SK-N-SH treated with all-trans-retinoic acid at 6 μM for 48 hours (cell line): Measurements from ENCODE around the gene TXNDC11.

Experiments
- ATAC-seq: fragments of 200-7000 bp; cut with Tn5 transposase; 3 replicates; pipeline ENCODE4 v1.9.1; 2020; ENCODE audit warnings: mild to moderate bottlenecking, moderate library complexity
- ARNTL ChIP-seq: fragments of 450-650 bp; formaldehyde crosslinking; IDR thresholded peaks from 2 replicates; pipeline ENCODE4 v1.5.0; 2020; ENCODE audit warnings: low read depth, mild to moderate bottlenecking, moderate library complexity, borderline replicate concordance
- BACH2 ChIP-seq: fragments of 250-450 bp; sonication (Bioruptor Pico); IDR thresholded peaks from 2 replicates; pipeline ENCODE4 v1.9.0; 2021; ENCODE audit warnings: mild to moderate bottlenecking, borderline replicate concordance
- CREB5 ChIP-seq: fragments of 250-450 bp; sonication (Bioruptor Pico); IDR thresholded peaks from 2 replicates; pipeline ENCODE4 v1.5.1; 2020; ENCODE audit warnings: low read depth, mild to moderate bottlenecking, moderate library complexity
- CSDC2 ChIP-seq: fragments of 250-450 bp; sonication (Bioruptor Pico); IDR thresholded peaks from 2 replicates; pipeline ENCODE4 v1.5.0; 2020; ENCODE audit warnings: mild to moderate bottlenecking, moderate library complexity
- CSRNP3 ChIP-seq: fragments of 250-450 bp; sonication (Bioruptor Pico); IDR thresholded peaks from 2 replicates; pipeline ENCODE4 v1.5.1; 2021; ENCODE audit warnings: mild to moderate bottlenecking, moderate library complexity
- ESRRG ChIP-seq: fragments of 250-450 bp; sonication (Bioruptor Pico); IDR thresholded peaks from 2 replicates; pipeline ENCODE4 v1.6.1; 2021; ENCODE audit warnings: mild to moderate bottlenecking
- GLIS3 ChIP-seq: fragments of 250-450 bp; sonication (Bioruptor Pico); IDR thresholded peaks from 2 replicates; pipeline ENCODE4 v1.5.0; 2020; ENCODE audit warnings: mild to moderate bottlenecking, moderate library complexity
- ISL1 ChIP-seq: fragments of 250-450 bp; sonication (Bioruptor Pico); IDR thresholded peaks from 2 replicates; pipeline ENCODE4 v2.1.2; 2022; ENCODE audit warnings: mild to moderate bottlenecking, moderate library complexity
- OSR1 ChIP-seq: fragments of 250-450 bp; sonication (Bioruptor Pico); IDR thresholded peaks from 2 replicates; pipeline ENCODE4 v1.8.0; 2022; ENCODE audit warnings: moderate library complexity, mild to moderate bottlenecking, inconsistent platforms
- PATZ1 ChIP-seq: fragments of 250-450 bp; sonication (Bioruptor Pico); IDR thresholded peaks from 2 replicates; pipeline ENCODE4 v1.8.0; 2020; ENCODE audit warnings: mild to moderate bottlenecking, moderate library complexity, borderline replicate concordance
- POU6F1 ChIP-seq: fragments of 250-450 bp; sonication (Bioruptor Pico); IDR thresholded peaks from 2 replicates; pipeline ENCODE4 v1.8.0; 2021; ENCODE audit warnings: low read depth, mild to moderate bottlenecking, moderate library complexity, borderline replicate concordance
- PPARA ChIP-seq: fragments of 250-450 bp; sonication (Bioruptor Pico); IDR thresholded peaks from 2 replicates; pipeline ENCODE4 v1.5.0; 2020; ENCODE audit warnings: mild to moderate bottlenecking, borderline replicate concordance
- RARB ChIP-seq: fragments of 250-450 bp; sonication (Bioruptor Pico); IDR thresholded peaks from 2 replicates; pipeline ENCODE4 v1.8.0; 2021; ENCODE audit warnings: mild to moderate bottlenecking, moderate library complexity
- SNAI2 ChIP-seq: fragments of 250-450 bp; sonication (Bioruptor Pico); IDR thresholded peaks from 2 replicates; pipeline ENCODE4 v1.5.0; 2020; ENCODE audit warnings: mild to moderate bottlenecking, moderate library complexity
- TOX ChIP-seq: fragments of 250-450 bp; sonication (Bioruptor Pico); IDR thresholded peaks from 2 replicates; pipeline ENCODE4 v1.8.0; 2021; ENCODE audit warnings: mild to moderate bottlenecking, moderate library complexity, borderline replicate concordance
- ZC3H10 ChIP-seq: fragments of 250-450 bp; sonication (Bioruptor Pico); IDR thresholded peaks from 2 replicates; pipeline ENCODE4 v1.5.1; 2021; ENCODE audit warnings: mild to moderate bottlenecking, moderate library complexity
- ZFP3 ChIP-seq: fragments of 250-450 bp; sonication (Bioruptor Pico); IDR thresholded peaks from 2 replicates; pipeline ENCODE4 v1.5.0; 2020; ENCODE audit warnings: mild to moderate bottlenecking, moderate library complexity
- ZFP30 ChIP-seq: fragments of 450-650 bp; formaldehyde crosslinking; IDR thresholded peaks from 2 replicates; pipeline ENCODE4 v1.5.0; 2022; ENCODE audit warnings: mild to moderate bottlenecking, moderate library complexity
- ZNF565 ChIP-seq: fragments of 450-650 bp; formaldehyde crosslinking; conservative IDR thresholded peaks from 2 replicates; pipeline ENCODE4 v1.5.0; 2020; ENCODE audit warnings: low read depth, mild to moderate bottlenecking, moderate library complexity
- ZNF70 ChIP-seq: fragments of 450-650 bp; formaldehyde crosslinking; IDR thresholded peaks from 2 replicates; pipeline ENCODE4 v1.5.0; 2020; ENCODE audit warnings: mild to moderate bottlenecking, moderate library complexity
- ZNF8 ChIP-seq: fragments of 450-650 bp; formaldehyde crosslinking; IDR thresholded peaks from 2 replicates; pipeline ENCODE4 v1.5.0; 2020; ENCODE audit warnings: mild to moderate bottlenecking, moderate library complexity

The TXNDC11 gene

GRCh38 chr16:11687601-11688519 is 54.8 kb downstream of the TXNDC11 start:
- TF ChIP-seq CSDC2 (CRISPR knock-in tag) = no peak
- TF ChIP-seq ZNF8 (CRISPR knock-in tag) = no peak
- no peak for TF ChIP-seq ZNF565 (CRISPR knock-in tag)
- no peak for TF ChIP-seq POU6F1 (CRISPR knock-in tag)
- no peak for TF ChIP-seq ARNTL (CRISPR knock-in tag)
- TF ChIP-seq PPARA (CRISPR knock-in tag) = no peak
- no peak for TF ChIP-seq GLIS3 (CRISPR knock-in tag)
- TF ChIP-seq ZNF70 = no peak
- TF ChIP-seq CREB5 (CRISPR knock-in tag) = no peak
- no peak for TF ChIP-seq TOX (CRISPR knock-in tag)
- no peak for TF ChIP-seq ISL1 (CRISPR knock-in tag)
- TF ChIP-seq RARB (CRISPR knock-in tag) = no peak
- no peak for TF ChIP-seq CSRNP3 (CRISPR knock-in tag)
- no peak for TF ChIP-seq BACH2 (CRISPR knock-in tag)
- TF ChIP-seq ZFP30 = no peak
- no peak for TF ChIP-seq OSR1 (CRISPR knock-in tag)
- no peak for TF ChIP-seq ZFP3 (CRISPR knock-in tag)
- no peak for TF ChIP-seq SNAI2
- TF ChIP-seq ZC3H10 = no peak
- ATAC-seq = no peak

- ATAC-seq = no peak
- TF ChIP-seq ESRRG (CRISPR knock-in tag) = no peak
- no peak for TF ChIP-seq PPARA (CRISPR knock-in tag)
- no peak for TF ChIP-seq POU6F1 (CRISPR knock-in tag)
- no peak for TF ChIP-seq BACH2 (CRISPR knock-in tag)
- no peak for TF ChIP-seq CSRNP3 (CRISPR knock-in tag)
- TF ChIP-seq RARB (CRISPR knock-in tag) = no peak
- TF ChIP-seq ZC3H10 = no peak
- no peak for TF ChIP-seq CREB5 (CRISPR knock-in tag)
- no peak for TF ChIP-seq ISL1 (CRISPR knock-in tag)
- no peak for TF ChIP-seq ZNF70
- no peak for TF ChIP-seq ZNF565 (CRISPR knock-in tag)
- no peak for TF ChIP-seq PATZ1
- TF ChIP-seq CSDC2 (CRISPR knock-in tag) = no peak
Measured at GRCh38 chr16:11686713-11687380, 55.8 kb downstream of the TXNDC11 start.
